K562 (cell line): ENCODE measurements around the gene NR3C1. TPM values are rescaled to one million over a fixed set of nuclear protein-coding genes. Genes with fewer than 3 reads are reported as not detected.

Experiments
- ATAC-seq: fragments of 200-7000 bp; cut with Tn5 transposase; 3 replicates; pipeline ENCODE4 v1.9.1; 2020; ENCODE audit warnings: moderate library complexity
- BruUV-seq: library from RNA; stranded (reverse); fragments of 400-500 nt; replicated peaks from 2 replicates; lab custom pipeline; 2021; lab: Mats Ljungman, UMichigan
- CTCF ChIA-PET: fragments of 300-600 bp; formaldehyde crosslinking; extraction: SDS; loops from one replicate; lab custom pipeline; 2021; ENCODE audit warnings: low intra/inter-chr PET ratio; lab: Yijun Ruan, JAX
- POLR2A ChIA-PET: fragments of 300-600, 350-650 bp; sonication (Branson Sonifier 250); formaldehyde crosslinking; extraction: SDS; loops from one replicate; lab custom pipeline; 2021; ENCODE audit warnings: antibody characterized with exemption, inconsistent platforms; lab: Yijun Ruan, JAX
- DNase-seq, 4 experiments: peaks; one replicate each; pipeline versions ENCODE4 v3.0.0 to v3.0.0-alpha.2; 2011 to 2018; ENCODE audit warnings: low spot score in 3 of 4, mixed read lengths in 3 of 4; ENCODE audit errors: extremely low read depth in 1 of 4
- FAIRE-seq: peaks from 2 replicates; lab custom pipeline; 2011; peaks lifted over from hg19 to GRCh38; lab: Jason Lieb, UNC
- H2AFZ ChIP-seq: 2 replicates; pipeline ENCODE4 v1.6.0; 2011; ENCODE audit warnings: low read depth, low read length, control low read depth, inconsistent platforms
- H3K27ac ChIP-seq: fragments of 200-600 bp; 3 replicates; pipeline ENCODE4 v1.8.0; 2011; ENCODE audit warnings: low read depth, mild to moderate bottlenecking, control low read depth, inconsistent platforms, low read length, moderate library complexity, mixed read lengths; ENCODE audit errors: extremely low read depth
- H3K27me3 ChIP-seq, 2 experiments: fragments of 300-600 bp in 1 of 2; 2 replicates in 1 of 2; 3 replicates in 1 of 2; pipeline versions ENCODE4 v1.6.0 to v1.8.0; 2011; ENCODE audit warnings: inconsistent platforms in 2 of 2, low read length in 2 of 2, mild to moderate bottlenecking in 1 of 2, mixed read lengths in 1 of 2, moderate library complexity in 1 of 2; ENCODE audit not compliant: control insufficient read depth in 2 of 2, insufficient read depth in 2 of 2
- H3K36me3 ChIP-seq: fragments of 300-600 bp; 3 replicates; pipeline ENCODE4 v1.8.0; 2011; ENCODE audit warnings: mild to moderate bottlenecking, low read length, inconsistent platforms; ENCODE audit not compliant: control insufficient read depth, insufficient read depth
- H3K4me1 ChIP-seq, 2 experiments: fragments of 200-600 bp in 1 of 2; replicated peaks in 1 of 2; 2 replicates in 1 of 2; 3 replicates in 1 of 2; pipeline versions ENCODE4 v1.5.1 to v1.8.0; 2011; ENCODE audit warnings: inconsistent platforms in 2 of 2, low read length in 2 of 2, mild to moderate bottlenecking in 1 of 2, mixed read lengths in 1 of 2, moderate library complexity in 1 of 2; ENCODE audit not compliant: control insufficient read depth in 2 of 2, insufficient read depth in 2 of 2
- H3K4me2 ChIP-seq: 2 replicates; pipeline ENCODE4 v1.6.1; 2011; ENCODE audit warnings: low read length, control low read depth, inconsistent platforms, mixed read lengths; ENCODE audit not compliant: insufficient read depth
- H3K4me3 ChIP-seq: fragments of 200-600 bp; sonication (generic), shearing (Covaris generic); 2 replicates; pipeline ENCODE4 v1.5.1; 2016; ENCODE audit warnings: control low read depth, inconsistent platforms
- H3K79me2 ChIP-seq: fragments of 200-600 bp; 3 replicates; pipeline ENCODE4 v1.8.0; 2011; ENCODE audit warnings: low read length, inconsistent platforms; ENCODE audit not compliant: control insufficient read depth, insufficient read depth
- H3K9ac ChIP-seq, 2 experiments: 2 replicates each; pipeline versions ENCODE4 v1.6.0 to v1.6.1; 2011; ENCODE audit warnings: low read depth in 2 of 2, low read length in 2 of 2, control low read depth in 1 of 2, inconsistent platforms in 1 of 2, mild to moderate bottlenecking in 1 of 2, mixed read lengths in 1 of 2; ENCODE audit not compliant: insufficient read depth in 1 of 2
- H3K9me1 ChIP-seq: one replicate; pipeline ENCODE4 v1.6.0; 2011; ENCODE audit warnings: inconsistent platforms, mild to moderate bottlenecking, low read length, moderate library complexity; ENCODE audit not compliant: control insufficient read depth, insufficient read depth
- H3K9me3 ChIP-seq: replicated peaks from 2 replicates; pipeline ENCODE4 v1.5.1; 2011; ENCODE audit warnings: low read depth, low read length, inconsistent platforms; ENCODE audit not compliant: control insufficient read depth, insufficient read depth
- H4K20me1 ChIP-seq: replicated peaks from 2 replicates; pipeline ENCODE4 v1.6.1; 2011; ENCODE audit warnings: low read length, inconsistent platforms, mixed read lengths; ENCODE audit not compliant: control insufficient read depth, insufficient read depth
- FOS ChIP-seq: IDR thresholded peaks from 3 replicates; pipeline ENCODE4 v1.6.1; 2011; ENCODE audit not compliant: insufficient read length; ENCODE audit errors: extremely low read depth
- ILF3 ChIP-seq: fragments of 450-650 bp; IDR thresholded peaks from 2 replicates; pipeline ENCODE4 v1.6.1; 2018; ENCODE audit warnings: antibody characterized with exemption, mild to moderate bottlenecking, moderate library complexity, borderline replicate concordance
- MECOM ChIP-seq: fragments of 250-450 bp; sonication (Bioruptor Pico); IDR thresholded peaks from 2 replicates; pipeline ENCODE4 v1.8.0; 2022; ENCODE audit warnings: inconsistent platforms
- MEF2A ChIP-seq: IDR thresholded peaks from 2 replicates; pipeline ENCODE4 v1.6.1; 2011; ENCODE audit warnings: low read depth, mild to moderate bottlenecking, low read length, moderate library complexity; ENCODE audit not compliant: control insufficient read depth
- PTBP1 ChIP-seq: fragments of 200-400 bp; formaldehyde crosslinking; IDR thresholded peaks from 2 replicates; pipeline ENCODE4 v1.6.1; 2017; ENCODE audit warnings: low read depth, low read length
- ZBTB49 ChIP-seq: sonication (generic); formaldehyde crosslinking; IDR thresholded peaks from 2 replicates; pipeline ENCODE4 v1.8.0; 2022; ENCODE audit warnings: missing genetic modification reagents, mild to moderate bottlenecking, borderline replicate concordance
- WGBS: fragments of 100-300 bp; shearing (Covaris generic); methylation state at CpG from one replicate; pipeline ENCODE4 v1.1.6; 2016; ENCODE audit warnings: low coverage, mixed read lengths; ENCODE audit not compliant: insufficient coverage; ENCODE audit errors: missing lambda C conversion rate; 5-methylcytosine and 5-hydroxymethylcytosine counted together
- in situ Hi-C: fragments of 300-500 bp; cut with MboI; formaldehyde crosslinking; loops from 4 replicates; pipeline ENCODE4 v1.15.0; 2018; ENCODE audit warnings: inconsistent platforms, mixed read lengths
- intact Hi-C: fragments of 100-400 bp; cut with micrococcal nuclease; formaldehyde crosslinking; loops from 2 replicates; pipeline ENCODE4 v1.14.2; 2022
- polyA plus RNA-seq, 8 experiments: library from polyadenylated mRNA; depleted of rRNA in 4 of 8; stranded (reverse) in 5 of 8; unstranded in 3 of 8; fragments of >200 nt; fragmentation: Nextera tagmentation in 2 of 8; fragmentation: Illumina TruSeq in 1 of 8; extraction: Ambion mirVana in 2 of 8; extraction: Trizol in 1 of 8; gene quantifications; 2 replicates each; pipeline versions ENCODE4 v1.2.1 to v1.2.3, GENCODE V29; 2011 to 2014; ENCODE audit warnings: inconsistent platforms in 1 of 8, missing spikeins in 1 of 8
- total RNA-seq, 7 experiments: library from RNA; depleted of rRNA in 6 of 7; stranded (reverse); fragments of >200 nt in 6 of 7; fragmentation: Illumina TruSeq in 2 of 7; extraction: Trizol in 2 of 7; gene quantifications; 2 replicates each; pipeline versions ENCODE4 v1.2.1 to v1.2.3, GENCODE V29; 2011 to 2021; ENCODE audit warnings: low replicate concordance in 1 of 7
- TF ChIP-seq, protein P1 (sequence below): fragments of 450-650 bp; IDR thresholded peaks from 2 replicates; pipeline ENCODE4 v1.6.1; 2018; ENCODE audit not compliant: partially characterized antibody

Gene NR3C1
- total and polyA plus RNA-seq, 9 of the 15 experiments (the other 6 are each of a cell fraction or from before 2014, with no cell fraction given), result 8.2 to 36.0 (median 15.0) TPM

- no peak for TF ChIP-seq ZBTB49
Measured at GRCh38 chr5:143379606-143380005, 23.9 kb downstream of the NR3C1 start (continued).

DNA sequence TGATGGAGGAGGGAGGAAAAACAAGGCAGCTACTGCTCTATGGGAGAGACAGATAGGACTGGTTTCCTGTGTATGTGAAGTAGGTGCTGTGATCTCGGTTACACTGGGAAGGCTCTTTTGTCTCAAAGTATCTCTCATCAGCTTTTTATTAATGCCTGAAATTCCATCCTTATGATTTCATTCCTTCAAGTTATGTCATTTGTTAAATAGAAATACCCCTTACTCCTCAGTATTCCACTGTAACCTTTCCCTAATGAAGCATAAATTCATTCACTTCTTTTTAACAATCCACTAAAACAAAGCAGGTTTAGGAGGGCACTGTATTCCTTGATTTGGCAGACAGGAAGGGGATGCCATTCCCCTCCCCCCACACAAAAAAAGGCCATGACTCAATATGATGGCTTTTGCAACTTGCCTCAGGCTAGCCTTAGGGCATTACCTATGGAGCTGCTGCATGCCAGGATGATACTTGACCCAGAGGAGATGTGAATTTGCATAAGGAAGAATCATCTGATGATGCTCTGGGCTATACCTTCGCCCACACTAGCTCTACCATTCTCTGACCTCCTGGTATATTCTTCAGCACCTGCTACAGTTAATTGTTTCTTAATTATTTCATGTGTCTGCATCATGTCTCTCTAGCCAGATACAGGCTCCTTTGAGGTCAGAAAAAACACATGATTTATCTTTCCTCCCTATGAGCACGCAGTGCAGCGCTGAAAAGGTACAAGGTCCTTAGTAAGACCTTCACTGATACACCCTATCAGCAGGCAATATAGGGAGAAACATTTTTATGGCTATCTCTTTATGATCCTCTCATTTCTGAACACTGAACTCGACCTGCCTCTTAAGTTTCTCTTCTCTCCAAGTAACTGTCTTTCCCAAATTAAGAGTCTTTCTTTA is 26.3 kb downstream of the NR3C1 start:
- peaks cover 83% of the 10 kb centered on the region for H3K79me2 ChIP-seq
- no peaks in the 10 kb centered on the region for H3K27me3 ChIP-seq
- H3K4me2 ChIP-seq, result no peak overlapping the region
- no peaks in the 10 kb centered on the region for H4K20me1 ChIP-seq
- H3K4me1 ChIP-seq, result no peaks in the 10 kb centered on the region
- intact Hi-C loops, result no loop called here
- H2AFZ ChIP-seq, result no peak overlapping the region
- 65% methylated on average over 5 of the region's 5 CpGs for WGBS
- FAIRE-seq (no peak), DNase-seq (no peak), ATAC-seq (no peak; the same call in 2 of the 3 replicates)
- H3K9me3 ChIP-seq, result no peaks in the 10 kb centered on the region
- no peaks in the 10 kb centered on the region for H3K9me1 ChIP-seq
- in situ Hi-C loops, result no loop called here
- no peak overlapping the region for H3K27ac ChIP-seq
- no peak overlapping the region for H3K4me3 ChIP-seq
- no TSS peak for BruUV-seq
- ChIA-PET CTCF (no interaction called here), POLR2A (interaction anchor here (0.6 to 1.2 kb wide), 3 partner anchors 13 to 51 kb away, joined by 3 read pairs; no protein-coding TSS in a partner anchor)
- no peak overlapping the region for H3K9ac ChIP-seq
- TF ChIP-seq PTBP1, result no peak
- TF ChIP-seq, protein P1, sequence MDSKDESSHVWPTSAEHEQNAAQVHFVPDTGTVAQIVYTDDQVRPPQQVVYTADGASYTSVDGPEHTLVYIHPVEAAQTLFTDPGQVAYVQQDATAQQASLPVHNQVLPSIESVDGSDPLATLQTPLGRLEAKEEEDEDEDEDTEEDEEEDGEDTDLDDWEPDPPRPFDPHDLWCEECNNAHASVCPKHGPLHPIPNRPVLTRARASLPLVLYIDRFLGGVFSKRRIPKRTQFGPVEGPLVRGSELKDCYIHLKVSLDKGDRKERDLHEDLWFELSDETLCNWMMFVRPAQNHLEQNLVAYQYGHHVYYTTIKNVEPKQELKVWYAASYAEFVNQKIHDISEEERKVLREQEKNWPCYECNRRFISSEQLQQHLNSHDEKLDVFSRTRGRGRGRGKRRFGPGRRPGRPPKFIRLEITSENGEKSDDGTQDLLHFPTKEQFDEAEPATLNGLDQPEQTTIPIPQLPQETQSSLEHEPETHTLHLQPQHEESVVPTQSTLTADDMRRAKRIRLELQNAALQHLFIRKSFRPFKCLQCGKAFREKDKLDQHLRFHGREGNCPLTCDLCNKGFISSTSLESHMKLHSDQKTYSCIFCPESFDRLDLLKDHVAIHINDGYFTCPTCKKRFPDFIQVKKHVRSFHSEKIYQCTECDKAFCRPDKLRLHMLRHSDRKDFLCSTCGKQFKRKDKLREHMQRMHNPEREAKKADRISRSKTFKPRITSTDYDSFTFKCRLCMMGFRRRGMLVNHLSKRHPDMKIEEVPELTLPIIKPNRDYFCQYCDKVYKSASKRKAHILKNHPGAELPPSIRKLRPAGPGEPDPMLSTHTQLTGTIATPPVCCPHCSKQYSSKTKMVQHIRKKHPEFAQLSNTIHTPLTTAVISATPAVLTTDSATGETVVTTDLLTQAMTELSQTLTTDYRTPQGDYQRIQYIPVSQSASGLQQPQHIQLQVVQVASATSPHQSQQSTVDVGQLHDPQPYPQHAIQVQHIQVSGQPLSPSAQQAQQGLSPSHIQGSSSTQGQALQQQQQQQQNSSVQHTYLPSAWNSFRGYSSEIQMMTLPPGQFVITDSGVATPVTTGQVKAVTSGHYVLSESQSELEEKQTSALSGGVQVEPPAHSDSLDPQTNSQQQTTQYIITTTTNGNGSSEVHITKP, result no peak
- TF ChIP-seq ILF3, result no peak
- no peak for TF ChIP-seq MEF2A
- no peak for TF ChIP-seq FOS
- TF ChIP-seq MECOM (CRISPR knock-in tag), result no peak
- no peaks in the 10 kb centered on the region; the same call in 2 of the 3 replicates for H3K36me3 ChIP-seq
